ENCODE results near the gene PIK3R5. TPM values are rescaled to one million over a fixed set of nuclear protein-coding genes. Genes with fewer than 3 reads are reported as not detected.

Gene PIK3R5
- 10 to 100 TPM in 8 of 9 donors, 1 to 10 TPM in 1; 1.2 to 51.7 (median 20.1) TPM for total RNA-seq
- 10 to 100 TPM in 1 of 3 donors, 1 to 10 TPM in 2; 3.3 to 18.8 (median 5.3) TPM for polyA plus RNA-seq
- long read RNA-seq, donor 1, result 0 reads
- long read RNA-seq, donor 2, result 0 reads
- long read RNA-seq, donor 3, result 0 reads
- long read RNA-seq, donor 4, partial matches to known transcripts, result 0 of 3 reads
- long read RNA-seq, donor 4, other reads (novel, unspliced or antisense), result 3 of 3 reads
- long read RNA-seq, donor 5, full-length matches to known transcripts, result 5 of 14 reads
- long read RNA-seq, donor 5, partial matches to known transcripts, result 4 of 14 reads
- long read RNA-seq, donor 5, other reads (novel, unspliced or antisense), result 5 of 14 reads
- long read RNA-seq, donor 6, partial matches to known transcripts, result 0 of 6 reads
- long read RNA-seq, donor 6, other reads (novel, unspliced or antisense), result 6 of 6 reads
- long read RNA-seq, donor 7, result 0 reads
- long read RNA-seq, donor 8, result 0 reads
- long read RNA-seq, donor 9, result 0 reads
- long read RNA-seq, donor 10, result 0 reads

GRCh38 chr17:8965394-8966168, at the start of gene PIK3R5:
Gene PIK3R5, minus strand, starts transcription at chr17:8965707. Its CDS starts 54,213 bp downstream, at chr17:8911494.
- peak in 4 of 7 donors; percentile 25 to 44 (median 34) for DNase-seq
- intact Hi-C loops (cut with DNase I), result no loop called here
- H3K4me3 ChIP-seq, result peak within 1 kb of the TSS in 1 of 4 donors; percentile 51
- no peaks in the 10 kb centered on the region for H3K9me3 ChIP-seq (replicated peaks in 1 of 3)
- no peaks in the 10 kb centered on the region for H3K4me1 ChIP-seq (replicated peaks in 1 of 2)
- TF ChIP-seq CTCF (IDR thresholded peaks at IDR 0.05) (no peak), POLR2A (IDR thresholded peaks at IDR 0.05) (no peak)
- 2 to 4% (median 3%) methylated on average over 12 to 72 of the region's 72 CpGs for WGBS, 4 donors
- no peaks in the 10 kb centered on the region for H3K36me3 ChIP-seq (replicated peaks in 1 of 2)
- H3K27ac ChIP-seq, result peak within 1 kb of the TSS in 4 of 5 donors; percentile 43 to 87 (median 72)
- peaks cover 15% of the 10 kb centered on the region for H3K27me3 ChIP-seq

- 87 to 91% (median 89%) methylated on average over 5 to 7 of the region's 7 CpGs for WGBS, 4 donors
- intact Hi-C loops (cut with DNase I), result no loop called here
- no peak overlapping the region for H3K27ac ChIP-seq
- no peaks in the 10 kb centered on the region for H3K9me3 ChIP-seq (replicated peaks in 1 of 3)
- TF ChIP-seq POLR2A (IDR thresholded peaks at IDR 0.05), result no peak
- no peak for TF ChIP-seq CTCF (IDR thresholded peaks at IDR 0.05)
- no peaks in the 10 kb centered on the region for H3K27me3 ChIP-seq
- no peak overlapping the region for H3K4me3 ChIP-seq
- no peak for DNase-seq
- no peaks in the 10 kb centered on the region for H3K36me3 ChIP-seq (replicated peaks in 1 of 2)
- H3K4me1 ChIP-seq (replicated peaks in 1 of 2), result no peaks in the 10 kb centered on the region
Measured at GRCh38 chr17:9011001-9011400, 45.5 kb upstream of the PIK3R5 start.

GRCh38 chr17:9009737-9010136, 44.2 kb upstream of the PIK3R5 start:
- Histone ChIP-seq H3K9me3 (replicated peaks in 1 of 3) (no peaks in the 10 kb centered on the region), H3K4me3 (no peak overlapping the region), H3K4me1 (replicated peaks in 1 of 2) (no peaks in the 10 kb centered on the region), H3K27me3 (peaks cover 12% of the 10 kb centered on the region), H3K27ac (no peak overlapping the region), H3K36me3 (replicated peaks in 1 of 2) (no peaks in the 10 kb centered on the region)
- intact Hi-C loops (cut with DNase I), result no loop called here
- no peak for DNase-seq
- TF ChIP-seq POLR2A (IDR thresholded peaks at IDR 0.05) (no peak), CTCF (IDR thresholded peaks at IDR 0.05) (no peak)
- WGBS, 4 donors, result 50 to 59% (median 57%) methylated on average over 6 of the region's 6 CpGs

- TF ChIP-seq POLR2A (IDR thresholded peaks at IDR 0.05) (no peak), CTCF (IDR thresholded peaks at IDR 0.05) (no peak)
- Histone ChIP-seq H3K27ac (no peak overlapping the region), H3K27me3 (peaks cover 18% of the 10 kb centered on the region), H3K4me3 (no peak overlapping the region), H3K4me1 (replicated peaks in 1 of 2) (no peaks in the 10 kb centered on the region), H3K36me3 (replicated peaks in 1 of 2) (no peaks in the 10 kb centered on the region), H3K9me3 (replicated peaks in 1 of 3) (no peaks in the 10 kb centered on the region)
- DNase-seq, result no peak
- intact Hi-C loops (cut with DNase I), result no loop called here
- 58 to 80% (median 72%) methylated on average over 4 of the region's 4 CpGs for WGBS, 4 donors
Measured at GRCh38 chr17:9009096-9009495, 43.6 kb upstream of the PIK3R5 start.

All from adrenal gland (tissue), 19 donors.